ENCODE results near the gene PACRG. TPM values are rescaled to one million over a fixed set of nuclear protein-coding genes. Genes with fewer than 3 reads are reported as not detected.

PACRG gene
- total RNA-seq, 1 experiment from 2014 or later, result 0.26 TPM

- no peaks in the 10 kb centered on the region for H3K4me1 Mint-ChIP-seq
- H4K5ac ChIP-seq (ENCODE audit: insufficient read length, low read depth, low read length), result no peak overlapping the region
- no peak overlapping the region for H3K9ac ChIP-seq (ENCODE audit: extremely low read depth, insufficient read length, low read length)
- no peak overlapping the region for H3K4me3 Mint-ChIP-seq
- WGBS (ENCODE audit: extremely low coverage, insufficient read length, low lambda C conversion rate), result no CpG with 5 or more reads among the region's 5 CpGs
- DNase-seq, result no peak
- H3K27ac ChIP-seq (ENCODE audit: insufficient read length, low read depth, low read length), result no peak overlapping the region
- no peak overlapping the region for H2BK5ac ChIP-seq (ENCODE audit: insufficient read length, low read length)
- H3K14ac ChIP-seq (ENCODE audit: insufficient read depth, low read length), result no peak overlapping the region
- no peak overlapping the region for H2BK12ac ChIP-seq (ENCODE audit: insufficient read length, low read depth, low read length)
- peaks cover 0 to 2% of the 10 kb centered on the region in 2 experiments; a peak in 1 of 5 replicates for H3K9me3 Mint-ChIP-seq
- H2BK120ac ChIP-seq (ENCODE audit: low read depth, low read length, poor library complexity, severe bottlenecking), result no peak overlapping the region
- no peak overlapping the region for H3K27ac Mint-ChIP-seq
- H3K79me2 ChIP-seq (ENCODE audit: insufficient read depth, low read length), result no peaks in the 10 kb centered on the region
- no peaks in the 10 kb centered on the region for H3K4me1 ChIP-seq (ENCODE audit: insufficient read depth, low read length)
- no peak overlapping the region for H3K56ac ChIP-seq (ENCODE audit: insufficient read length, low read depth, low read length)
- no peaks in the 10 kb centered on the region for H3K79me1 ChIP-seq (ENCODE audit: insufficient read depth, low read depth, low read length, poor library complexity, severe bottlenecking)
- H4K91ac ChIP-seq (ENCODE audit: insufficient read length, low read depth, low read length), result no peak overlapping the region
- H3K9me3 ChIP-seq (ENCODE audit: control insufficient read depth, low read depth, low read length), result no peaks in the 10 kb centered on the region
- H3K4ac ChIP-seq (ENCODE audit: low read depth, low read length), result no peak overlapping the region
- H3K27me3 ChIP-seq (ENCODE audit: insufficient read depth, low read length), result no peaks in the 10 kb centered on the region
- no peak overlapping the region for H2BK20ac ChIP-seq (ENCODE audit: low read depth, low read length, poor library complexity, severe bottlenecking)
- no peak overlapping the region for H2BK15ac ChIP-seq (ENCODE audit: low read depth, low read length)
- no peaks in the 10 kb centered on the region for H3K36me3 Mint-ChIP-seq (ENCODE audit: insufficient read depth in 1 of 3, low read depth in 3 of 3)
- no peak overlapping the region for H2AFZ ChIP-seq (ENCODE audit: low read length)
- no peaks in the 10 kb centered on the region for H4K20me1 ChIP-seq (ENCODE audit: control insufficient read depth, insufficient read depth, insufficient read length)
- H3K27me3 Mint-ChIP-seq (ENCODE audit: low read depth), result no peaks in the 10 kb centered on the region; the same call in 1 of the 2 replicates
- no peak overlapping the region for H3T11ph ChIP-seq (ENCODE audit: low read length)
- H3K23me2 ChIP-seq (ENCODE audit: insufficient read length, low read depth, low read length, poor library complexity, severe bottlenecking), result no peaks in the 10 kb centered on the region
- no peak for TF ChIP-seq CTCF (conservative IDR thresholded peaks at IDR 0.05)
- no peak overlapping the region for H3K23ac ChIP-seq (ENCODE audit: insufficient read length, low read depth, low read length)
- no peak overlapping the region for H3K4me2 ChIP-seq (ENCODE audit: insufficient read depth, insufficient read length, low read length)
- H2AK5ac ChIP-seq (ENCODE audit: insufficient read length, low read length), result no peak overlapping the region
- H4K8ac ChIP-seq (replicated peaks; ENCODE audit: insufficient read length, low read depth, low read length), result no peak overlapping the region
- H3K18ac ChIP-seq (ENCODE audit: insufficient read length, low read depth, low read length), result no peak overlapping the region
Observed at GRCh38 chr6:162973980-162974379, 246.2 kb downstream of the PACRG start.
